Omental fat pad (tissue), 4 donors: ENCODE measurements around the gene AAMP. TPM values are rescaled to one million over a fixed set of nuclear protein-coding genes. Genes with fewer than 3 reads are reported as not detected.

Experiments
- ATAC-seq: fragments of 150-250 bp; one replicate; pipeline ENCODE4 v1.9.1; 2016; ENCODE audit warnings: mild to moderate bottlenecking, moderate library complexity; ENCODE audit not compliant: low FRiP score
- DNase-seq: peaks from one replicate; pipeline ENCODE4 v3.0.0-alpha.2; 2019; ENCODE audit warnings: low spot score
- total RNA-seq, 4 donors: library from RNA; depleted of rRNA; stranded (reverse); fragments of >200 nt; gene quantifications; one replicate each; pipeline ENCODE4 v1.1.0, GENCODE V29; 2016
- TF ChIP-seq, protein P1 (sequence below), 3 donors: fragments of 450-650 bp; IDR thresholded peaks; one replicate each; pipeline ENCODE4 v1.5.1; 2016 to 2017; ENCODE audit warnings: antibody characterized with exemption in 3 of 3, mild to moderate bottlenecking in 3 of 3, moderate library complexity in 2 of 3

The AAMP gene
- total RNA-seq, 4 donors from 2014 or later, result 122 to 165 (median 140) TPM

GRCh38 chr2:218255446-218255845 is 14.5 kb downstream of the AAMP start:
- TF ChIP-seq, protein P1, sequence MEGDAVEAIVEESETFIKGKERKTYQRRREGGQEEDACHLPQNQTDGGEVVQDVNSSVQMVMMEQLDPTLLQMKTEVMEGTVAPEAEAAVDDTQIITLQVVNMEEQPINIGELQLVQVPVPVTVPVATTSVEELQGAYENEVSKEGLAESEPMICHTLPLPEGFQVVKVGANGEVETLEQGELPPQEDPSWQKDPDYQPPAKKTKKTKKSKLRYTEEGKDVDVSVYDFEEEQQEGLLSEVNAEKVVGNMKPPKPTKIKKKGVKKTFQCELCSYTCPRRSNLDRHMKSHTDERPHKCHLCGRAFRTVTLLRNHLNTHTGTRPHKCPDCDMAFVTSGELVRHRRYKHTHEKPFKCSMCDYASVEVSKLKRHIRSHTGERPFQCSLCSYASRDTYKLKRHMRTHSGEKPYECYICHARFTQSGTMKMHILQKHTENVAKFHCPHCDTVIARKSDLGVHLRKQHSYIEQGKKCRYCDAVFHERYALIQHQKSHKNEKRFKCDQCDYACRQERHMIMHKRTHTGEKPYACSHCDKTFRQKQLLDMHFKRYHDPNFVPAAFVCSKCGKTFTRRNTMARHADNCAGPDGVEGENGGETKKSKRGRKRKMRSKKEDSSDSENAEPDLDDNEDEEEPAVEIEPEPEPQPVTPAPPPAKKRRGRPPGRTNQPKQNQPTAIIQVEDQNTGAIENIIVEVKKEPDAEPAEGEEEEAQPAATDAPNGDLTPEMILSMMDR (IDR thresholded peaks at IDR 0.05), result no peak
- ATAC-seq (no peak), DNase-seq (no peak)

DNA sequence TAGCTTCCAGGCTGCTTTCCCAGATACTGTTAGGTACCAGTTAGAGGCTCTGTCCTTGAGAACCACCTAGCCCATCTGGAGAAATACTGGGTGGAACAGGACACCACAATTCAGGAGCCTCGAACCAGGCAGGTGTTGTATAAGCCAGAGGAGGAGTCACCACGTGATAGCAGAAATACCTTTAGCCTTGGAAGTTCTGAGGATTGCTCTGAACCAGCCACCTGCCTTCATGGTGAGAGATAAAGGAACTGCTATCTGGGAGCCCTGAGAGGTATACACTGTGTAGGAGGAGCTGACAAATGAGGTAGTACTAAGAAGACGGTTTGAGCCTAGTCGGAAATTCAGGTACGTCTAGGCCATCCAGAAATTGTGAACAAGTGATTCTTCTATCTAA is 16.7 kb downstream of the AAMP start:
- ATAC-seq, result no peak
- DNase-seq, result no peak
- TF ChIP-seq, protein P1 (IDR thresholded peaks at IDR 0.05), result no peak

- TF ChIP-seq, protein P1 (IDR thresholded peaks at IDR 0.05), result no peak
- DNase-seq (no peak), ATAC-seq (no peak)
Observed at GRCh38 chr2:218252509-218253231, 17.3 kb downstream of the AAMP start.

DNA sequence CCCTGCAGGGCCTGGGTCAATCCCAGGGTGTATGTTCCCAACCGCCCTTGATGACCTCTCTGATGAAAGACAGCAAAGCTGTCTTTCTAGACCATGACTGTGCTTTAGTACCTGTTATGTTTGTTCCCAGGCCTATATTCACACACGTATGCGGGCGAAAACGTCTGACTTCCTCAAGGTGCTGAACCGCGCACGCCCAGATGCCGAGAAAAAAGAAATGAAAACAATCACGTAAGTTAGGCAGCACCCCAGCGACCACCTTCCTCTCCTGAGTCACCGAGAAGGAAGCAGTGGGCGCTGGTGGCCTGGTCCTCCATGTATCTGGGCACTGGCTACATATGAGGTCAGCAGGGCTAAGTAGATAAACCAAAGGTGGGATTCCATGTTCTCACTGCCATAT is 20.2 kb downstream of the AAMP start:
- TF ChIP-seq, protein P1 (IDR thresholded peaks at IDR 0.05), result no peak
- no peak for ATAC-seq
- DNase-seq, result no peak

DNA sequence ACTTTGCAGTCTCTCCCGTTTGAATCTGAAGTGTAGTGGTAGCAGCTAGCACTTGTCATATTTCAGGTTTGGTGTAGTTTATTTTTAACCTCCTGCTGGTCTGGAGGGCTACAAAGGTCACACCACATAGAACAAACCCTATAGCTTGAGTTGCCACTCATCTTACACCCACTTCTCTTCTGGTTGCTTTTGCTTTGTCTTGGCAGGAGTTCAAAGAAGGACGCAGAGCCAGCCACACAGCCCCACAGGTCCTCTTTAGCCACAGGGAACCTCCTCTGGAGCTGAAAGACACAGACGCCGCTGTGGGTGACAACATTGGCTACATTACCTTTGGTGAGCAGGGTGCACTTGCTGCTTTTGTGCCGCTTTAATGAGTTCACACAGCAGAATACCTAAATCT is 24.7 kb downstream of the AAMP start:
- no peak for DNase-seq
- TF ChIP-seq, protein P1 (IDR thresholded peaks at IDR 0.05), result no peak
- no peak for ATAC-seq

DNA sequence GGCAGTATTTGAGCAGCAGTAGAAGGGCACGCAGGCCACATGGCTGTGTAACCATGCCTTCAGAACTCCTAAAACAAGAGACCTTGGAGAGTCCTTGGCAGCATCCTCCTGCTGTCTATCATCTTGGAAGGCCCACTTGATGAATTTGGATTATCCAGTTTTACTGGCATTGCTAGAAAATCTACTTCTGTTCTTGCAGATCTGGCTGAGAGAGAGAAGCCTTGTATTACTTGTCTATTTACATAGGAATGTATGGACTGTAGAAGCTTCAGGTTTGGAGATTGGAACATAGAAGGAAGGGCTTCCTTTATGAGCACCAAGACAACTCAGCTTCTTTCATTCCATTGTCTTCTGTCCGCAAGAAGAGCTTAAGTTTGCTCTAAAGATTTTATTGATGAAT is 25.3 kb downstream of the AAMP start:
- DNase-seq, result no peak
- ATAC-seq, result no peak
- TF ChIP-seq, protein P1 (IDR thresholded peaks at IDR 0.05), result no peak

- DNase-seq (no peak), ATAC-seq (no peak)
- TF ChIP-seq, protein P1 (IDR thresholded peaks at IDR 0.05), result no peak
Observed at GRCh38 chr2:218244204-218244603, 25.7 kb downstream of the AAMP start.
